Upper lobe of left lung (tissue), 6 donors: ENCODE measurements around the gene CPEB4. TPM values are rescaled to one million over a fixed set of nuclear protein-coding genes. Genes with fewer than 3 reads are reported as not detected.

Experiments
- total RNA-seq, 6 donors: library from RNA; depleted of rRNA in 4 of 6; stranded (reverse); fragments of >200 nt in 4 of 6; gene quantifications; one replicate each; pipeline versions ENCODE4 v1.1.0 to v1.2.1, GENCODE V29; 2016 to 2021
- donor health status: DM: no; HTN: no; CAD: no; lungs with moderate emphysema.
- donor health status: DM: no; HTN: yes; CAD: no; lungs with severe emphysema.

Gene CPEB4
- total RNA-seq, 6 donors from 2014 or later, result 52.6 to 96.4 (median 62.0) TPM

Other genes starting within 250 kb of the CPEB4 start
- gene C5orf47, start 100.8 kb downstream of the CPEB4 start, total RNA-seq, result not detected
- gene NSG2, start 157.4 kb downstream of the CPEB4 start, total RNA-seq, result 1 to 10 TPM in 1 of 6 donors, under 1 TPM in 3, not detected in 2; 0.09 to 2.3 (median 0.13) TPM